HG02970 (cell line): ENCODE data around the gene ESF1.

ENCODE experiments used
- ATAC-seq: cut with Tn5 transposase; IDR thresholded peaks from one replicate; pipeline ENCODE4 v1.9.1; 2021; ENCODE audit warnings: mild to moderate bottlenecking, moderate library complexity, moderate number of reproducible peaks; ENCODE audit not compliant: unreplicated experiment, low FRiP score

The ESF1 gene

GRCh38 chr20:13685623-13686022 lies 99.1 kb downstream of the ESF1 start:
- ATAC-seq, result no peak

GRCh38 chr20:13684566-13685222 lies 100.0 kb downstream of the ESF1 start:
- no peak for ATAC-seq

GRCh38 chr20:13683833-13684232 lies 100.9 kb downstream of the ESF1 start:
- no peak for ATAC-seq

- no peak for ATAC-seq
Observed at GRCh38 chr20:13681248-13682125, 103.2 kb downstream of the ESF1 start.

GRCh38 chr20:13678944-13679343 lies 105.8 kb downstream of the ESF1 start:
- no peak for ATAC-seq

GRCh38 chr20:13677241-13677640 lies 107.5 kb downstream of the ESF1 start:
- ATAC-seq, result no peak

- no peak for ATAC-seq
Observed at GRCh38 chr20:13676682-13677081, 108.0 kb downstream of the ESF1 start.

GRCh38 chr20:13672690-13673089 lies 112.0 kb downstream of the ESF1 start:
- ATAC-seq, result no peak

GRCh38 chr20:13671916-13672378 lies 112.8 kb downstream of the ESF1 start:
- ATAC-seq, result no peak

- ATAC-seq, result no peak
Observed at GRCh38 chr20:13671512-13671911, 113.2 kb downstream of the ESF1 start.

- no peak for ATAC-seq
Observed at GRCh38 chr20:13670160-13670559, 114.6 kb downstream of the ESF1 start.

GRCh38 chr20:13665709-13666395 lies 118.9 kb downstream of the ESF1 start:
- ATAC-seq, result no peak
